Prostate gland (tissue), 2 donors: Measurements from ENCODE around the gene ENOX1. TPM values are rescaled to one million over a fixed set of nuclear protein-coding genes. Genes with fewer than 3 reads are reported as not detected.

Experiments used
- DNase-seq: peaks from one replicate; pipeline ENCODE4 v3.0.0-alpha.2; 2019; ENCODE audit warnings: low spot score
- H3K27ac ChIP-seq, 2 donors: fragments of 200-600 bp; sonication (generic); 2 replicates each; pipeline ENCODE4 v1.5.1; 2017 to 2019
- H3K27me3 ChIP-seq: fragments of 200-600 bp; sonication (generic); replicated peaks from 2 replicates; pipeline ENCODE4 v1.5.1; 2019; ENCODE audit not compliant: insufficient read depth
- H3K36me3 ChIP-seq, 2 donors: fragments of 200-600 bp; sonication (generic); 1 replicate in 1 of 2; 2 replicates in 1 of 2; pipeline versions ENCODE4 v1.5.1 to v1.8.1; 2017 to 2019
- H3K4me1 ChIP-seq: fragments of 200-600 bp; sonication (generic); replicated peaks from 2 replicates; pipeline ENCODE4 v1.5.1; 2019
- H3K4me3 ChIP-seq, 2 donors: fragments of 200-600 bp; sonication (generic); 2 replicates each; pipeline ENCODE4 v1.5.1; 2017 to 2019
- H3K9me3 ChIP-seq: fragments of 200-600 bp; sonication (generic); 2 replicates; pipeline ENCODE4 v1.5.1; 2017
- CTCF ChIP-seq, 4 experiments: fragments of 200-600 bp in 2 of 4; fragments of 450-650 bp in 2 of 4; sonication (generic) in 2 of 4; IDR thresholded peaks; 1 replicate in 3 of 4; 2 replicates in 1 of 4; pipeline ENCODE4 v1.5.1; 2016 to 2019; ENCODE audit warnings: antibody characterized with exemption in 4 of 4, mild to moderate bottlenecking in 2 of 4, moderate library complexity in 2 of 4
- POLR2A ChIP-seq: fragments of 450-650 bp; IDR thresholded peaks from one replicate; pipeline ENCODE4 v1.6.1; 2016; ENCODE audit warnings: antibody characterized with exemption, mild to moderate bottlenecking
- POLR2AphosphoS5 ChIP-seq: sonication (generic); formaldehyde crosslinking; IDR thresholded peaks from one replicate; pipeline ENCODE4 v1.6.1; 2017; ENCODE audit warnings: antibody characterized with exemption
- WGBS: methylation state at CpG from one replicate; pipeline ENCODE4 v1.1.5; 2018; 5-methylcytosine and 5-hydroxymethylcytosine counted together
- intact Hi-C: fragments of 100-400 bp; cut with DNase I; formaldehyde crosslinking; loops from one replicate; pipeline ENCODE4 v1.14.2; 2022
- total RNA-seq, 2 donors: library from RNA; depleted of rRNA; stranded (reverse); fragments of >200 nt; gene quantifications; one replicate each; pipeline ENCODE4 v1.1.0, GENCODE V29; 2016

Gene ENOX1
- total RNA-seq, 2 donors from 2014 or later = 4.5 to 5.3 TPM

- Histone ChIP-seq H3K27ac (no peak overlapping the region), H3K27me3 (no peaks in the 10 kb centered on the region), H3K36me3 (no peaks in the 10 kb centered on the region), H3K4me3 (no peak overlapping the region), H3K4me1 (peaks cover 7% of the 10 kb centered on the region), H3K9me3 (no peaks in the 10 kb centered on the region)
- DNase-seq = no peak
- intact Hi-C loops = no loop called here
- no peak for TF ChIP-seq CTCF (IDR thresholded peaks at IDR 0.05)
- no peak for TF ChIP-seq POLR2AphosphoS5
- no peak for TF ChIP-seq POLR2A
Measured at GRCh38 chr13:43662976-43663375, 123.8 kb downstream of the ENOX1 start.

GRCh38 chr13:43661161-43661830, 125.5 kb downstream of the ENOX1 start:
- H3K27me3 ChIP-seq = no peaks in the 10 kb centered on the region
- H3K4me1 ChIP-seq = peaks cover 7% of the 10 kb centered on the region
- H3K36me3 ChIP-seq = no peaks in the 10 kb centered on the region
- 44% methylated on average over 6 of the region's 6 CpGs for WGBS
- DNase-seq = no peak
- intact Hi-C loops = no loop called here
- H3K27ac ChIP-seq = no peak overlapping the region
- no peak overlapping the region for H3K4me3 ChIP-seq
- no peaks in the 10 kb centered on the region for H3K9me3 ChIP-seq
- TF ChIP-seq POLR2AphosphoS5 (no peak), CTCF (IDR thresholded peaks at IDR 0.05) (no peak), POLR2A (no peak)

- H3K36me3 ChIP-seq = no peaks in the 10 kb centered on the region
- no peak for DNase-seq
- no peak overlapping the region for H3K4me3 ChIP-seq
- no peaks in the 10 kb centered on the region for H3K9me3 ChIP-seq
- WGBS = 92% methylated on average over 3 of the region's 3 CpGs
- TF ChIP-seq POLR2A (no peak), POLR2AphosphoS5 (no peak), CTCF (IDR thresholded peaks at IDR 0.05) (no peak)
- intact Hi-C loops = no loop called here
- no peaks in the 10 kb centered on the region for H3K27me3 ChIP-seq
- no peaks in the 10 kb centered on the region for H3K4me1 ChIP-seq
- H3K27ac ChIP-seq = no peak overlapping the region
Measured at GRCh38 chr13:43657485-43657884, 129.3 kb downstream of the ENOX1 start.

- WGBS = 100% methylated on average over 1 of the region's 1 CpG
- DNase-seq = no peak
Measured at GRCh38 chr13:43653980-43654379, 132.8 kb downstream of the ENOX1 start.

More at GRCh38 chr13:43653980-43654379, 132.8 kb downstream of the ENOX1 start:
- H3K27ac ChIP-seq = no peak overlapping the region
- no peak for TF ChIP-seq POLR2AphosphoS5
- TF ChIP-seq POLR2A = no peak
- TF ChIP-seq CTCF (IDR thresholded peaks at IDR 0.05) = no peak
- no peaks in the 10 kb centered on the region for H3K36me3 ChIP-seq
- H3K27me3 ChIP-seq = no peaks in the 10 kb centered on the region
- H3K4me1 ChIP-seq = no peaks in the 10 kb centered on the region
- H3K9me3 ChIP-seq = no peaks in the 10 kb centered on the region
- no peak overlapping the region for H3K4me3 ChIP-seq
- intact Hi-C loops = no loop called here
